Measurements from ENCODE around the gene PTPRN2. TPM values are rescaled to one million over a fixed set of nuclear protein-coding genes. Genes with fewer than 3 reads are reported as not detected.
"Not testable (repeated sequence)": the region's sequence is repeated elsewhere in the genome, so short reads cannot be mapped to it uniquely, and the experiment has no call there.

Gene PTPRN2
- total and polyA plus RNA-seq, 4 experiments from 2014 or later: 1.7 to 2.6 (median 1.9) TPM

DNA sequence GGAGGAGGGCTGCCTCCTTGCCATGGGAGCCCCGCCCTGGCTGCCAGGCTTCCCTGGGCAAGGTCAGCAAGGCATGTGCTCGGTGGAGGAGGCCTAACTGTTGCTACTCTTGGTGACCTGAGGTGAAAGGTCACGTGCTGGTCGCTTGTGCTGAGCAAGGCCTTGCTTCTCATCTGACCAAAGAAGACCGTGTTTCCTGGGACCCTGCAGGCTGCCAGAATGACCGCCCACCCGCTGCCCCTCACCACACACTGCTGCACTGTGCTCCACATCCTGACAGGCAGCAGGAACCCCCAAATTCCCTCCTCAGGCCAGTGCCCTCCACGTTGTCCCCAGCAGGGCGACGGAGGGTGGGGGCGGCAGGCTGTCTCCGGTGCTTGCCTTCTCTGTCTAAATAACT, 808.4 kb downstream of the PTPRN2 start:
- H3K9me3 ChIP-seq (ENCODE audit: control insufficient read depth in 1 of 2, low read length in 2 of 2): no peaks in the 10 kb centered on the region
- intact Hi-C loops (cut with micrococcal nuclease): no loop called here
- DNase-seq: no peak
- ChIA-PET CTCF (ENCODE audit: partially characterized antibody) (no interaction called here), POLR2A (ENCODE audit: partially characterized antibody) (no interaction called here)
- Mint-ChIP-seq H3K27ac (no peak overlapping the region), H3K4me3 (no peak overlapping the region), H3K9me3 (peaks cover 0 to 4% (median 0%) of the 10 kb centered on the region in 8 donors), H3K36me3 (peaks cover 0 to 3% of the 10 kb centered on the region in 2 donors), H3K27me3 (peaks cover 7 to 23% of the 10 kb centered on the region in 2 donors), H3K4me1 (no peaks in the 10 kb centered on the region)
- no peaks in the 10 kb centered on the region for H3K36me3 ChIP-seq (ENCODE audit: insufficient read depth, low read length)
- H3K4me1 ChIP-seq (ENCODE audit: insufficient read depth, low read length): no peaks in the 10 kb centered on the region
- no peaks in the 10 kb centered on the region for H3K27me3 ChIP-seq (ENCODE audit: insufficient read depth, low read length)
- no peak overlapping the region for H3K27ac ChIP-seq (ENCODE audit: low read depth, low read length)
- H3K4me3 ChIP-seq (ENCODE audit: low read length in 2 of 2): no peak overlapping the region

GRCh38 chr7:157777194-157777762, 810.3 kb downstream of the PTPRN2 start:
- H3K9me3 Mint-ChIP-seq; DNase-seq; POLR2A ChIA-PET (ENCODE audit: partially characterized antibody); CTCF ChIA-PET (ENCODE audit: partially characterized antibody); H3K27ac ChIP-seq (ENCODE audit: low read depth, low read length); H3K4me3 Mint-ChIP-seq; intact Hi-C loops (cut with micrococcal nuclease); H3K4me1 Mint-ChIP-seq; H3K27me3 ChIP-seq (ENCODE audit: insufficient read depth, low read length); H3K9me3 ChIP-seq (ENCODE audit: control insufficient read depth in 1 of 2, low read length in 2 of 2); H3K4me1 ChIP-seq (ENCODE audit: insufficient read depth, low read length); H3K36me3 ChIP-seq (ENCODE audit: insufficient read depth, low read length); H3K4me3 ChIP-seq (ENCODE audit: low read length in 2 of 2); H3K36me3 Mint-ChIP-seq: not testable (repeated sequence)
- peak overlapping the region in 1 of 7 donors; percentile 48 for H3K27ac Mint-ChIP-seq
- H3K27me3 Mint-ChIP-seq: peaks cover 10 to 26% of the 10 kb centered on the region in 2 donors

GRCh38 chr7:157775560-157776332, 811.9 kb downstream of the PTPRN2 start:
- no peaks in the 10 kb centered on the region for H3K4me1 Mint-ChIP-seq
- H3K27me3 ChIP-seq (ENCODE audit: insufficient read depth, low read length): no peaks in the 10 kb centered on the region
- intact Hi-C loops (cut with micrococcal nuclease): no loop called here
- peaks cover 0 to 10% of the 10 kb centered on the region in 2 donors for H3K36me3 Mint-ChIP-seq
- peaks cover 0 to 12% (median 7%) of the 10 kb centered on the region in 8 donors for H3K9me3 Mint-ChIP-seq
- POLR2A ChIA-PET (ENCODE audit: partially characterized antibody): no interaction called here
- no peaks in the 10 kb centered on the region for H3K9me3 ChIP-seq (ENCODE audit: control insufficient read depth in 1 of 2, low read length in 2 of 2)
- no peak overlapping the region for H3K4me3 Mint-ChIP-seq
- no peak overlapping the region for H3K27ac Mint-ChIP-seq
- no peak overlapping the region for H3K27ac ChIP-seq (ENCODE audit: low read depth, low read length)
- CTCF ChIA-PET (ENCODE audit: partially characterized antibody): no interaction called here
- no peaks in the 10 kb centered on the region for H3K4me1 ChIP-seq (ENCODE audit: insufficient read depth, low read length)
- H3K27me3 Mint-ChIP-seq: peaks cover 15 to 30% of the 10 kb centered on the region in 2 donors
- DNase-seq: no peak
- H3K36me3 ChIP-seq (ENCODE audit: insufficient read depth, low read length): no peaks in the 10 kb centered on the region
- H3K4me3 ChIP-seq (ENCODE audit: low read length in 2 of 2): no peak overlapping the region

DNA sequence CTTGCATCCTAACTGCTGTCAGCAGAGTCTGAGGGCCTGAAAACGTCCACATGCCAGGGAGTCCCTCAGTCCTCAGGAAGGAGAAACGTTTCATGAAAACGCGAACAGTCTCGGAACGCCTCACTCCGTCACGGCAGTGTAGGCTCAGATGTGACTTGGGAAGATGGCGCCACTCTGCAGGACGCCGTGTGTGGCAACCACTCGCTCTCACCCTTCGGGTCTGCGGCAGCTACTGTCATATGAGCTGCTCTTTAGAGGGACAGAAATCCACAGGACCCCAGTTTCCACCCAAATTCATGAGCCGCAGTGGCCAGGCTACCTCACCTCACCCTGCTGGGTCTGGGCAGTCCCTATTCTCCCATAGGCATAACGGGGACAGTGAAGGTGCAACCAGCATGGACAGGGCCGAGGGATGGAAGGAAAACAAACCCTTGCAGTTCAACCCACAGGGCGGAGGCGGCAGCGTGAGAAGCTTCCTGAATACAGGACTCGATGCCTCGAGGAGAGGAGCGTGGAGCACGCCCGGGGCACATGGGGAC, 812.5 kb downstream of the PTPRN2 start:
- no peaks in the 10 kb centered on the region for H3K4me1 ChIP-seq (ENCODE audit: insufficient read depth, low read length)
- DNase-seq: no peak
- Mint-ChIP-seq H3K9me3 (peaks cover 0 to 12% (median 7%) of the 10 kb centered on the region in 8 donors), H3K27me3 (peaks cover 15 to 29% of the 10 kb centered on the region in 2 donors), H3K4me1 (no peaks in the 10 kb centered on the region), H3K27ac (no peak overlapping the region), H3K4me3 (no peak overlapping the region), H3K36me3 (peaks cover 0 to 10% of the 10 kb centered on the region in 2 donors)
- POLR2A ChIA-PET (ENCODE audit: partially characterized antibody): no interaction called here
- no peaks in the 10 kb centered on the region for H3K9me3 ChIP-seq (ENCODE audit: control insufficient read depth in 1 of 2, low read length in 2 of 2)
- no peak overlapping the region for H3K27ac ChIP-seq (ENCODE audit: low read depth, low read length)
- no peaks in the 10 kb centered on the region for H3K36me3 ChIP-seq (ENCODE audit: insufficient read depth, low read length)
- H3K4me3 ChIP-seq (ENCODE audit: low read length in 2 of 2): no peak overlapping the region
- intact Hi-C loops (cut with micrococcal nuclease): no loop called here
- H3K27me3 ChIP-seq (ENCODE audit: insufficient read depth, low read length): no peaks in the 10 kb centered on the region
- CTCF ChIA-PET (ENCODE audit: partially characterized antibody): no interaction called here

- no peak for DNase-seq
- Mint-ChIP-seq H3K36me3 (peaks cover 0 to 10% of the 10 kb centered on the region in 2 donors), H3K27ac (no peak overlapping the region), H3K9me3 (peaks cover 0 to 12% (median 7%) of the 10 kb centered on the region in 8 donors), H3K27me3 (peaks cover 14 to 25% of the 10 kb centered on the region in 2 donors), H3K4me1 (no peaks in the 10 kb centered on the region), H3K4me3 (no peak overlapping the region)
- H3K27me3 ChIP-seq (ENCODE audit: insufficient read depth, low read length): no peaks in the 10 kb centered on the region
- ChIA-PET POLR2A (ENCODE audit: partially characterized antibody) (no interaction called here), CTCF (ENCODE audit: partially characterized antibody) (no interaction called here)
- H3K4me1 ChIP-seq (ENCODE audit: insufficient read depth, low read length): no peaks in the 10 kb centered on the region
- no peak overlapping the region for H3K4me3 ChIP-seq (ENCODE audit: low read length in 2 of 2)
- H3K36me3 ChIP-seq (ENCODE audit: insufficient read depth, low read length): no peaks in the 10 kb centered on the region
- H3K9me3 ChIP-seq (ENCODE audit: control insufficient read depth in 1 of 2, low read length in 2 of 2): no peaks in the 10 kb centered on the region
- intact Hi-C loops (cut with micrococcal nuclease): no loop called here
- H3K27ac ChIP-seq (ENCODE audit: low read depth, low read length): no peak overlapping the region
These were observed 813.1 kb downstream of the PTPRN2 start for GRCh38 chr7:157774495-157774894.

DNA sequence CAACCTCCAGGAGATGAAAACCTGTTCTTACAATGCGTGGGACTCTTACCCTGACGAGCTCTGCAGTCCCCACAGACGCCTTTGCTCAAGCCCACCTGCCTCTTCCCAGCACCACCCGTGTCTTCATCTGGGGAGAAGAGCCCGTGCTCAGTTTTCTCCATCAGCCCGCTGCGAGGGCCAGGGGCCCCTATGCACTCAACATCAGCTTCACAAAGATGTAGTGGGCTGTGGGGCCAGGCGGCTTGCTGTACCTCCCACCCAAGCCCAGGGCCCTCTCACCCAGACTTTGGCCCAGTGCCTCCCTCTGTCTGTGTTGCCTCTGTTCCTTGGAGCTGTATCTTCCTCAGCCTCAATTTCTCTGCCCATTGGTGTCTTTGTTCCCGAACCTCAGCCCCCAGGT, 814.3 kb downstream of the PTPRN2 start:
- ChIA-PET CTCF (ENCODE audit: partially characterized antibody) (no interaction called here), POLR2A (ENCODE audit: partially characterized antibody) (no interaction called here)
- Mint-ChIP-seq H3K4me3 (no peak overlapping the region), H3K27ac (peak overlapping the region in 1 of 7 donors; percentile 19), H3K4me1 (no peaks in the 10 kb centered on the region), H3K27me3 (peaks cover 16 to 19% of the 10 kb centered on the region in 2 donors), H3K9me3 (peaks cover 0 to 12% (median 7%) of the 10 kb centered on the region in 8 donors), H3K36me3 (peaks cover 0 to 10% of the 10 kb centered on the region in 2 donors)
- no peaks in the 10 kb centered on the region for H3K4me1 ChIP-seq (ENCODE audit: insufficient read depth, low read length)
- no peaks in the 10 kb centered on the region for H3K36me3 ChIP-seq (ENCODE audit: insufficient read depth, low read length)
- H3K27ac ChIP-seq (ENCODE audit: low read depth, low read length): no peak overlapping the region
- intact Hi-C loops (cut with micrococcal nuclease): no loop called here
- no peaks in the 10 kb centered on the region for H3K9me3 ChIP-seq (ENCODE audit: control insufficient read depth in 1 of 2, low read length in 2 of 2)
- DNase-seq: no peak
- H3K27me3 ChIP-seq (ENCODE audit: insufficient read depth, low read length): no peaks in the 10 kb centered on the region
- H3K4me3 ChIP-seq (ENCODE audit: low read length in 2 of 2): no peak overlapping the region

DNA sequence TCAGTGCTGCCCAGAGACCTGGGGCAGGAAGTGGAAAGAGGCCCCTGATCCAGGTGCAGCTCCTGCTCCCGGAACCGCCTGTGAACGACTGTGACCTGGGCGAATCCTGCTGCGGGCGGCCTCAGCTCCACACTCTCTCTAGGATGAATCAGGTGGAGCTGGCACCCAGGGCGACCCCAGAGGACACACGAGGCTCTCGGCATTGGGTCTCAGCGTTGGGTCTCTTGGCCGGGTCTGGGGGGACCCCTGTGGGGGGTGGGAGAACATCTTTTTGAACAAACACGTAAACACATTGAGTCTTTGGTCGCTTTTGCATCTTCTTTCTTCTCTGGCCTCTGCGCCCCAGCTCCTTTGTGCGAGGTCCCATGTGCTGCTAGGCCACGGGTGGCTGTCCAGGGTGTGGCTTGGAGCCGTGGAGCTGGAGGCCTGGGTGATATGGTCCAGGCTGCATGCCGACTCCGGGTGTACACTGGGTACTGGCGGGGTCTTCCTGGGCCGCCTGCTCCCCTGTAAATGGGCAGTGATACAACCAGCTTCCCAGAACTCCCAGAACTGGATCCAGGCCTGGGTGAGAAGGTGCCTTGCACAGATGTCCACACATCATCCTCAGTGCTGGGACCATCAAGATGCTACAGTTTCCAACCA, 815.0 kb downstream of the PTPRN2 start:
- H3K27ac Mint-ChIP-seq: no peak overlapping the region
- H3K27me3 Mint-ChIP-seq: peaks cover 16% of the 10 kb centered on the region in 2 donors
- ChIA-PET POLR2A (ENCODE audit: partially characterized antibody) (no interaction called here), CTCF (ENCODE audit: partially characterized antibody) (no interaction called here)
- no peak for DNase-seq
- H3K9me3 Mint-ChIP-seq: peaks cover 0 to 12% (median 7%) of the 10 kb centered on the region in 8 donors
- H3K36me3 Mint-ChIP-seq: peaks cover 0 to 10% of the 10 kb centered on the region in 2 donors
- intact Hi-C loops (cut with micrococcal nuclease): no loop called here
- H3K4me1 ChIP-seq (ENCODE audit: insufficient read depth, low read length): no peaks in the 10 kb centered on the region
- H3K4me3 Mint-ChIP-seq: no peak overlapping the region
- no peaks in the 10 kb centered on the region for H3K36me3 ChIP-seq (ENCODE audit: insufficient read depth, low read length)
- H3K4me3 ChIP-seq (ENCODE audit: low read length in 2 of 2): no peak overlapping the region
- no peak overlapping the region for H3K27ac ChIP-seq (ENCODE audit: low read depth, low read length)
- H3K27me3 ChIP-seq (ENCODE audit: insufficient read depth, low read length): no peaks in the 10 kb centered on the region
- H3K9me3 ChIP-seq (ENCODE audit: control insufficient read depth in 1 of 2, low read length in 2 of 2): no peaks in the 10 kb centered on the region
- H3K4me1 Mint-ChIP-seq: no peaks in the 10 kb centered on the region

Data from CD4-positive, alpha-beta memory T cell (primary cell).